Caco-2 (cell line): ENCODE measurements around the gene GALNT17. TPM values are rescaled to one million over a fixed set of nuclear protein-coding genes. Genes with fewer than 3 reads are reported as not detected.
"Not testable (repeated sequence)": the region's sequence is repeated elsewhere in the genome, so short reads cannot be mapped to it uniquely, and the experiment has no call there.

Experiments
- BruUV-seq: library from RNA; stranded (reverse); fragments of 400-500 nt; replicated peaks from 2 replicates; lab custom pipeline; 2021; lab: Mats Ljungman, UMichigan
- CTCF ChIA-PET: fragments of 300-600 bp; sonication (Branson Sonifier 250); formaldehyde crosslinking; loops from one replicate; lab custom pipeline; 2022; ENCODE audit warnings: antibody characterized with exemption; lab: Charles Lee
- POLR2A ChIA-PET: fragments of 300-600 bp; sonication (Branson Sonifier 250); formaldehyde crosslinking; loops from one replicate; lab custom pipeline; 2022; ENCODE audit warnings: antibody characterized with exemption; lab: Charles Lee
- DNase-seq, 2 experiments: peaks; one replicate each; pipeline versions ENCODE4 v3.0.0 to v3.0.0-alpha.2; 2020 to 2022
- H3K27me3 ChIP-seq: replicated peaks from 2 replicates; pipeline ENCODE4 v1.6.0; 2011; ENCODE audit warnings: low read length; ENCODE audit not compliant: control insufficient read depth, insufficient read depth
- H3K36me3 ChIP-seq: 2 replicates; pipeline ENCODE4 v1.5.1; 2011; ENCODE audit warnings: low read length; ENCODE audit not compliant: control insufficient read depth, insufficient read depth
- H3K4me1 ChIP-seq: fragments of 250-450 bp; sonication (Bioruptor Pico); 2 replicates; pipeline ENCODE4 v1.5.1; 2020; ENCODE audit warnings: mild to moderate bottlenecking
- H3K4me3 ChIP-seq: 2 replicates; pipeline ENCODE4 v1.5.1; 2011; ENCODE audit warnings: low read depth, mild to moderate bottlenecking, control low read depth, low read length
- H3K9me3 ChIP-seq: fragments of 250-450 bp; sonication (Bioruptor Pico); 2 replicates; pipeline ENCODE4 v1.5.1; 2020; ENCODE audit warnings: mild to moderate bottlenecking, moderate library complexity
- H3K27ac Mint-ChIP-seq: one replicate; pipeline ENCODE4 v1.8.0; 2022; ENCODE audit warnings: mixed read lengths; ENCODE audit not compliant: unreplicated experiment
- H3K27me3 Mint-ChIP-seq: one replicate; pipeline ENCODE4 v1.8.0; 2022; ENCODE audit warnings: mixed read lengths; ENCODE audit not compliant: insufficient read depth, unreplicated experiment
- H3K36me3 Mint-ChIP-seq: one replicate; pipeline ENCODE4 v1.8.0; 2022; ENCODE audit warnings: mild to moderate bottlenecking, mixed read lengths; ENCODE audit not compliant: insufficient read depth, unreplicated experiment
- H3K4me1 Mint-ChIP-seq: one replicate; pipeline ENCODE4 v1.8.0; 2022; ENCODE audit warnings: low read depth, mixed read lengths; ENCODE audit not compliant: unreplicated experiment
- H3K4me3 Mint-ChIP-seq: one replicate; pipeline ENCODE4 v1.8.0; 2022; ENCODE audit warnings: mild to moderate bottlenecking, moderate library complexity, mixed read lengths; ENCODE audit not compliant: unreplicated experiment
- H3K9me3 Mint-ChIP-seq: one replicate; pipeline ENCODE4 v1.8.0; 2022; ENCODE audit warnings: mixed read lengths; ENCODE audit not compliant: unreplicated experiment
- CTCF ChIP-seq, 2 experiments: fragments of 200-600 bp in 1 of 2; IDR thresholded peaks; 1 replicate in 1 of 2; 2 replicates in 1 of 2; pipeline versions ENCODE4 v1.5.1 to v1.8.0; 2011 to 2022; ENCODE audit warnings: antibody characterized with exemption in 1 of 2, control low read depth in 1 of 2, inconsistent platforms in 1 of 2, low read depth in 1 of 2, low read length in 1 of 2, mild to moderate bottlenecking in 1 of 2, moderate library complexity in 1 of 2; ENCODE audit not compliant: insufficient read depth in 1 of 2, severe bottlenecking in 1 of 2, unreplicated experiment in 1 of 2
- intact Hi-C: fragments of 100-400 bp; cut with micrococcal nuclease; formaldehyde crosslinking; loops from one replicate; pipeline ENCODE4 v1.10.0; 2022; ENCODE audit not compliant: unreplicated experiment
- total RNA-seq: library from RNA; stranded (reverse); gene quantifications from 2 replicates; pipeline ENCODE4 v1.2.3, GENCODE V29; 2022

The GALNT17 gene
- total RNA-seq, 1 experiment from 2014 or later, result not detected

GRCh38 chr7:71731740-71732139, 599.8 kb downstream of the GALNT17 start:
- no peak overlapping the region for H3K27ac Mint-ChIP-seq

GRCh38 chr7:71733107-71733870, 601.3 kb downstream of the GALNT17 start:
- H3K4me3 Mint-ChIP-seq, result no peak overlapping the region
- CTCF ChIA-PET, result interaction anchor here (0.6 to 0.8 kb wide), 3 partner anchors 11 to 1211 kb away, joined by 3 to 8 read pairs (median 3); no protein-coding TSS in a partner anchor
- no peak overlapping the region for H3K27ac Mint-ChIP-seq
- DNase-seq, result peak; percentile 71
- intact Hi-C loops, result no loop called here
- POLR2A ChIA-PET, result no interaction called here
- H3K36me3 ChIP-seq, result no peaks in the 10 kb centered on the region
- no peaks in the 10 kb centered on the region for H3K9me3 Mint-ChIP-seq
- H3K9me3 ChIP-seq, result no peaks in the 10 kb centered on the region
- TF ChIP-seq CTCF (IDR thresholded peaks at IDR 0.05; ENCODE audit: insufficient read depth in 1 of 2, low read depth in 1 of 2, low read length in 1 of 2, severe bottlenecking in 1 of 2, unreplicated experiment in 1 of 2), result peak; percentile 67 to 76
- H3K4me1 Mint-ChIP-seq, result no peaks in the 10 kb centered on the region
- no peaks in the 10 kb centered on the region for H3K27me3 ChIP-seq
- H3K27me3 Mint-ChIP-seq, result peaks cover 2% of the 10 kb centered on the region
- H3K4me1 ChIP-seq, result no peaks in the 10 kb centered on the region
- no peaks in the 10 kb centered on the region for H3K36me3 Mint-ChIP-seq
- no peak overlapping the region for H3K4me3 ChIP-seq
- BruUV-seq, result no TSS peak

More at GRCh38 chr7:71731740-71732139, 599.8 kb downstream of the GALNT17 start:
- BruUV-seq, result no TSS peak
- no peaks in the 10 kb centered on the region for H3K4me1 ChIP-seq
- no peaks in the 10 kb centered on the region for H3K36me3 Mint-ChIP-seq
- H3K4me1 Mint-ChIP-seq, result no peaks in the 10 kb centered on the region
- no peaks in the 10 kb centered on the region for H3K36me3 ChIP-seq
- intact Hi-C loops, result no loop called here
- H3K27me3 ChIP-seq, result no peaks in the 10 kb centered on the region
- no peak for DNase-seq
- ChIA-PET POLR2A (no interaction called here), CTCF (no interaction called here)
- H3K4me3 ChIP-seq, result no peak overlapping the region
- no peaks in the 10 kb centered on the region for H3K9me3 Mint-ChIP-seq
- H3K27me3 Mint-ChIP-seq, result peaks cover 2% of the 10 kb centered on the region
- TF ChIP-seq CTCF (IDR thresholded peaks at IDR 0.05; ENCODE audit: insufficient read depth in 1 of 2, low read depth in 1 of 2, low read length in 1 of 2, severe bottlenecking in 1 of 2, unreplicated experiment in 1 of 2), result no peak
- no peak overlapping the region for H3K4me3 Mint-ChIP-seq
- no peaks in the 10 kb centered on the region for H3K9me3 ChIP-seq

GRCh38 chr7:71735961-71736556, 604.1 kb downstream of the GALNT17 start:
- Histone ChIP-seq H3K9me3 (no peaks in the 10 kb centered on the region), H3K4me1 (no peaks in the 10 kb centered on the region), H3K27me3 (no peaks in the 10 kb centered on the region), H3K4me3 (no peak overlapping the region), H3K36me3 (no peaks in the 10 kb centered on the region)
- peak; percentile 51 to 61 for DNase-seq
- H3K9me3 Mint-ChIP-seq, result no peaks in the 10 kb centered on the region
- H3K4me3 Mint-ChIP-seq, result no peak overlapping the region
- CTCF ChIA-PET, result no interaction called here
- no peak overlapping the region for H3K27ac Mint-ChIP-seq
- no peaks in the 10 kb centered on the region for H3K36me3 Mint-ChIP-seq
- H3K4me1 Mint-ChIP-seq, result no peaks in the 10 kb centered on the region
- no peaks in the 10 kb centered on the region for H3K27me3 Mint-ChIP-seq
- no TSS peak for BruUV-seq
- peak; percentile 73 to 79 for TF ChIP-seq CTCF (IDR thresholded peaks at IDR 0.05; ENCODE audit: insufficient read depth in 1 of 2, low read depth in 1 of 2, low read length in 1 of 2, severe bottlenecking in 1 of 2, unreplicated experiment in 1 of 2)
- intact Hi-C loops, result loop anchor here (1.0 kb wide), 1 partner anchor 907 kb away; no protein-coding TSS in a partner anchor
- POLR2A ChIA-PET, result no interaction called here

- H3K4me3 ChIP-seq, H3K4me1 Mint-ChIP-seq, H3K27ac Mint-ChIP-seq, DNase-seq, H3K9me3 ChIP-seq, BruUV-seq, H3K4me3 Mint-ChIP-seq, H3K9me3 Mint-ChIP-seq, intact Hi-C loops, H3K27me3 ChIP-seq, POLR2A ChIA-PET, H3K36me3 ChIP-seq, H3K36me3 Mint-ChIP-seq, H3K27me3 Mint-ChIP-seq, CTCF ChIA-PET, H3K4me1 ChIP-seq: not testable (repeated sequence)
Measured at GRCh38 chr7:71737931-71738540, 606.1 kb downstream of the GALNT17 start.
